Vagina (tissue), 2 donors: ENCODE results near the gene ERCC4.

Experiments used
- POLR2A ChIP-seq, 2 donors: fragments of 450-650 bp; IDR thresholded peaks; one replicate each; pipeline ENCODE4 v1.6.1; 2017; ENCODE audit warnings: antibody characterized with exemption in 2 of 2, mild to moderate bottlenecking in 2 of 2, moderate library complexity in 2 of 2
- POLR2AphosphoS5 ChIP-seq, 2 donors: sonication (generic); formaldehyde crosslinking; IDR thresholded peaks; one replicate each; pipeline ENCODE4 v1.9.0; 2017; ENCODE audit warnings: antibody characterized with exemption in 2 of 2, mild to moderate bottlenecking in 2 of 2, low read depth in 1 of 2; ENCODE audit not compliant: insufficient read depth in 1 of 2
- TF ChIP-seq, protein P1 (sequence below), 3 experiments: fragments of 450-650 bp in 2 of 3; fragments of 200-600 bp in 1 of 3; sonication (generic) in 1 of 3; IDR thresholded peaks; one replicate each; pipeline ENCODE4 v1.5.1; 2017 to 2019; ENCODE audit warnings: antibody characterized with exemption in 3 of 3, mild to moderate bottlenecking in 2 of 3, moderate library complexity in 2 of 3

DNA sequence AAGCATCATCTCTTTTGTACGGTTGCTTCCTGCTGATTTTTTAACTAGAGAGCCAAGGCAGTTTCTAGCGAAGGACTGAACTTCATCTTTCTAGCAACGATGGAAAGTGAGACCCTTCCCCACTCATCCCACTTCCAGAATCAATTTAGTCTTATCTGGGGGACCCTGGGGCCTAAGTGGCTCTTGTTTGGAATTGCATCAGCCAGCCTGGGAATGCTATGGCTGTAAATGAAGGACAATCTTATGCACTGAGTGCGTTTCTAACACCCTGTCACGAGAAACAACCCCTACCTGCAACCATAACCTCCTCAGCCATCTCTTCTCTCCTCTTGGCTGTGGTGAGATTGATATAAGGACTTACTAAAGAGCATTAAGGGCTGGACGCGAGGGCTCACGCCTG, 64.8 kb downstream of the ERCC4 start:
- TF ChIP-seq, protein P1, sequence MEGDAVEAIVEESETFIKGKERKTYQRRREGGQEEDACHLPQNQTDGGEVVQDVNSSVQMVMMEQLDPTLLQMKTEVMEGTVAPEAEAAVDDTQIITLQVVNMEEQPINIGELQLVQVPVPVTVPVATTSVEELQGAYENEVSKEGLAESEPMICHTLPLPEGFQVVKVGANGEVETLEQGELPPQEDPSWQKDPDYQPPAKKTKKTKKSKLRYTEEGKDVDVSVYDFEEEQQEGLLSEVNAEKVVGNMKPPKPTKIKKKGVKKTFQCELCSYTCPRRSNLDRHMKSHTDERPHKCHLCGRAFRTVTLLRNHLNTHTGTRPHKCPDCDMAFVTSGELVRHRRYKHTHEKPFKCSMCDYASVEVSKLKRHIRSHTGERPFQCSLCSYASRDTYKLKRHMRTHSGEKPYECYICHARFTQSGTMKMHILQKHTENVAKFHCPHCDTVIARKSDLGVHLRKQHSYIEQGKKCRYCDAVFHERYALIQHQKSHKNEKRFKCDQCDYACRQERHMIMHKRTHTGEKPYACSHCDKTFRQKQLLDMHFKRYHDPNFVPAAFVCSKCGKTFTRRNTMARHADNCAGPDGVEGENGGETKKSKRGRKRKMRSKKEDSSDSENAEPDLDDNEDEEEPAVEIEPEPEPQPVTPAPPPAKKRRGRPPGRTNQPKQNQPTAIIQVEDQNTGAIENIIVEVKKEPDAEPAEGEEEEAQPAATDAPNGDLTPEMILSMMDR (IDR thresholded peaks at IDR 0.05) = no peak
- no peak for TF ChIP-seq POLR2A (IDR thresholded peaks at IDR 0.05)
- TF ChIP-seq POLR2AphosphoS5 (IDR thresholded peaks at IDR 0.05; ENCODE audit: insufficient read depth in 1 of 2, low read depth in 1 of 2) = no peak
